ENCODE data around the gene KBTBD8.

KBTBD8 gene

GRCh38 chr3:67048067-67048714 is 50.1 kb downstream of the KBTBD8 start:
- Histone ChIP-seq H3K27ac (no peak overlapping the region), H3K4me3 (ENCODE audit: low read depth, low read length) (no peak overlapping the region), H3K27me3 (replicated peaks) (no peaks in the 10 kb centered on the region), H3K36me3 (replicated peaks) (no peaks in the 10 kb centered on the region)
- no peak for TF ChIP-seq CTCF (IDR thresholded peaks at IDR 0.05; ENCODE audit: low read depth, low read length, missing control alignments)
- in situ Hi-C loops (cut with HindIII; ENCODE audit: low pct_ligation_motif_present, low sequenced_read_pairs) = no loop called here
- DNase-seq = no peak

DNA sequence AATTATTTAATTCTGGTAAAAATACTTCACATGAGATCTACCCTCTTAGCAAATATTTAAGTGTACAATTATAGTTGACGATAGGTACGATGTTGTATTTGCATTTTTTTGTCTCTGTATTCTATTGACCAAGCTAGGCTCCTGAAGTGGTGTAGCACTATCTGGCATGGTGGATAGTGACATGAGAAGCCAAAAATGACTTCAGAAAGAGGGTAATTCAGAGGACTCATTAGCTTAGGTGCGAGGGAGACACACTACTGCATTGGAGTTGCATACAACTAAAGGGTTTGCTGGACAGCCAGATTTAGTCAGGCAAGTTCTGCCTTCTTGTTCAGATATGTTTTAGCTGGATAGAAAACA is 50.6 kb downstream of the KBTBD8 start:
- no peak for TF ChIP-seq CTCF (IDR thresholded peaks at IDR 0.05; ENCODE audit: low read depth, low read length, missing control alignments)
- Histone ChIP-seq H3K36me3 (replicated peaks) (no peaks in the 10 kb centered on the region), H3K27ac (no peak overlapping the region), H3K4me3 (ENCODE audit: low read depth, low read length) (no peak overlapping the region), H3K27me3 (replicated peaks) (no peaks in the 10 kb centered on the region)
- DNase-seq = no peak
- in situ Hi-C loops (cut with HindIII; ENCODE audit: low pct_ligation_motif_present, low sequenced_read_pairs) = no loop called here

- DNase-seq = no peak
- H3K27ac ChIP-seq = no peak overlapping the region
- no peaks in the 10 kb centered on the region for H3K36me3 ChIP-seq (replicated peaks)
- in situ Hi-C loops (cut with HindIII; ENCODE audit: low pct_ligation_motif_present, low sequenced_read_pairs) = no loop called here
- TF ChIP-seq CTCF (IDR thresholded peaks at IDR 0.05; ENCODE audit: low read depth, low read length, missing control alignments) = no peak
- H3K4me3 ChIP-seq (ENCODE audit: low read depth, low read length) = no peak overlapping the region
- no peaks in the 10 kb centered on the region for H3K27me3 ChIP-seq (replicated peaks)
Measured at GRCh38 chr3:67059443-67059842, 61.3 kb downstream of the KBTBD8 start.
